ENCODE data around the gene ARHGAP22. TPM values are rescaled to one million over a fixed set of nuclear protein-coding genes. Genes with fewer than 3 reads are reported as not detected.

ARHGAP22 gene
- total and polyA plus RNA-seq, 2 experiments from 2014 or later, result 4.8 to 10.7 TPM

DNA sequence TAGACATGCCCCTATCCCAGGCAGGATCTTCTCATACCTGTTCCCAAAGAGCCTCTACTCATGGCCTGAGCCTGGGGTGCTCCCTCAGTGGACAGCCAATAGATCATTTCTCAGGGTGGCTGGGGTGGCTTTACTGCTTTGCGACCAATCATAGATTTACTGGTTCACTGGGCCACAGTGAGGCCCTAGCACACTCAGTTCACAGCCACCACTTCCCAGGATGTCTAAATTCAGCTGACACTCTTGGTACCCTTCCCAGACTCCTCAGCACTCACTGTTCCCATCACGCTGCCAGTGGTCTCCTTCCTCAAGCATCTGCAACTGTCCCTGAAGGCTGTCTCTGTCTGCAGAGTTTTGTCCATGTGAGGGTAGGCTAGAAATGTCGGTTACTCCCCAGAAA lies 50.6 kb downstream of the ARHGAP22 start:
- no peak overlapping the region for H3K4me2 ChIP-seq
- TF ChIP-seq, protein P1, sequence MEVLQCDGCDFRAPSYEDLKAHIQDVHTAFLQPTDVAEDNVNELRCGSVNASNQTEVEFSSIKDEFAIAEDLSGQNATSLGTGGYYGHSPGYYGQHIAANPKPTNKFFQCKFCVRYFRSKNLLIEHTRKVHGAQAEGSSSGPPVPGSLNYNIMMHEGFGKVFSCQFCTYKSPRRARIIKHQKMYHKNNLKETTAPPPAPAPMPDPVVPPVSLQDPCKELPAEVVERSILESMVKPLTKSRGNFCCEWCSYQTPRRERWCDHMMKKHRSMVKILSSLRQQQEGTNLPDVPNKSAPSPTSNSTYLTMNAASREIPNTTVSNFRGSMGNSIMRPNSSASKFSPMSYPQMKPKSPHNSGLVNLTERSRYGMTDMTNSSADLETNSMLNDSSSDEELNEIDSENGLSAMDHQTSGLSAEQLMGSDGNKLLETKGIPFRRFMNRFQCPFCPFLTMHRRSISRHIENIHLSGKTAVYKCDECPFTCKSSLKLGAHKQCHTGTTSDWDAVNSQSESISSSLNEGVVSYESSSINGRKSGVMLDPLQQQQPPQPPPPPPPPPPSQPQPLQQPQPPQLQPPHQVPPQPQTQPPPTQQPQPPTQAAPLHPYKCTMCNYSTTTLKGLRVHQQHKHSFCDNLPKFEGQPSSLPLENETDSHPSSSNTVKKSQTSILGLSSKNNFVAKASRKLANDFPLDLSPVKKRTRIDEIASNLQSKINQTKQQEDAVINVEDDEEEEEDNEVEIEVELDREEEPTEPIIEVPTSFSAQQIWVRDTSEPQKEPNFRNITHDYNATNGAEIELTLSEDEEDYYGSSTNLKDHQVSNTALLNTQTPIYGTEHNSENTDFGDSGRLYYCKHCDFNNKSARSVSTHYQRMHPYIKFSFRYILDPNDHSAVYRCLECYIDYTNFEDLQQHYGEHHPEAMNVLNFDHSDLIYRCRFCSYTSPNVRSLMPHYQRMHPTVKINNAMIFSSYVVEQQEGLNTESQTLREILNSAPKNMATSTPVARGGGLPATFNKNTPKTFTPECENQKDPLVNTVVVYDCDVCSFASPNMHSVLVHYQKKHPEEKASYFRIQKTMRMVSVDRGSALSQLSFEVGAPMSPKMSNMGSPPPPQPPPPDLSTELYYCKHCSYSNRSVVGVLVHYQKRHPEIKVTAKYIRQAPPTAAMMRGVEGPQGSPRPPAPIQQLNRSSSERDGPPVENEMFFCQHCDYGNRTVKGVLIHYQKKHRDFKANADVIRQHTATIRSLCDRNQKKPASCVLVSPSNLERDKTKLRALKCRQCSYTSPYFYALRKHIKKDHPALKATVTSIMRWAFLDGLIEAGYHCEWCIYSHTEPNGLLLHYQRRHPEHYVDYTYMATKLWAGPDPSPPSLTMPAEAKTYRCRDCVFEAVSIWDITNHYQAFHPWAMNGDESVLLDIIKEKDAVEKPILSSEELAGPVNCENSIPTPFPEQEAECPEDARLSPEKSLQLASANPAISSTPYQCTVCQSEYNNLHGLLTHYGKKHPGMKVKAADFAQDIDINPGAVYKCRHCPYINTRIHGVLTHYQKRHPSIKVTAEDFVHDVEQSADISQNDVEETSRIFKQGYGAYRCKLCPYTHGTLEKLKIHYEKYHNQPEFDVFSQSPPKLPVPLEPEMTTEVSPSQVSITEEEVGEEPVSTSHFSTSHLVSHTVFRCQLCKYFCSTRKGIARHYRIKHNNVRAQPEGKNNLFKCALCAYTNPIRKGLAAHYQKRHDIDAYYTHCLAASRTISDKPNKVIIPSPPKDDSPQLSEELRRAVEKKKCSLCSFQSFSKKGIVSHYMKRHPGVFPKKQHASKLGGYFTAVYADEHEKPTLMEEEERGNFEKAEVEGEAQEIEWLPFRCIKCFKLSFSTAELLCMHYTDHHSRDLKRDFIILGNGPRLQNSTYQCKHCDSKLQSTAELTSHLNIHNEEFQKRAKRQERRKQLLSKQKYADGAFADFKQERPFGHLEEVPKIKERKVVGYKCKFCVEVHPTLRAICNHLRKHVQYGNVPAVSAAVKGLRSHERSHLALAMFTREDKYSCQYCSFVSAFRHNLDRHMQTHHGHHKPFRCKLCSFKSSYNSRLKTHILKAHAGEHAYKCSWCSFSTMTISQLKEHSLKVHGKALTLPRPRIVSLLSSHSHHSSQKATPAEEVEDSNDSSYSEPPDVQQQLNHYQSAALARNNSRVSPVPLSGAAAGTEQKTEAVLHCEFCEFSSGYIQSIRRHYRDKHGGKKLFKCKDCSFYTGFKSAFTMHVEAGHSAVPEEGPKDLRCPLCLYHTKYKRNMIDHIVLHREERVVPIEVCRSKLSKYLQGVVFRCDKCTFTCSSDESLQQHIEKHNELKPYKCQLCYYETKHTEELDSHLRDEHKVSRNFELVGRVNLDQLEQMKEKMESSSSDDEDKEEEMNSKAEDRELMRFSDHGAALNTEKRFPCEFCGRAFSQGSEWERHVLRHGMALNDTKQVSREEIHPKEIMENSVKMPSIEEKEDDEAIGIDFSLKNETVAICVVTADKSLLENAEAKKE (CRISPR knock-in tag; IDR thresholded peaks at IDR 0.05), result no peak
- TF ChIP-seq ZNF114 (CRISPR knock-in tag; IDR thresholded peaks at IDR 0.05) (no peak), ZNF331 (CRISPR knock-in tag; IDR thresholded peaks at IDR 0.05; ENCODE audit: low read depth) (no peak), ETS1 (IDR thresholded peaks at IDR 0.05) (no peak), CTCF (conservative IDR thresholded peaks at IDR 0.05; ENCODE audit: low read depth in 2 of 2) (no peak), JUNB (IDR thresholded peaks at IDR 0.05; ENCODE audit: unreplicated experiment) (no peak), EZH2 (IDR thresholded peaks at IDR 0.05; ENCODE audit: low read depth, unreplicated experiment) (no peak), POLR2AphosphoS5 (IDR thresholded peaks at IDR 0.05; ENCODE audit: low read depth) (no peak), EZH2phosphoT487 (IDR thresholded peaks at IDR 0.05; ENCODE audit: unreplicated experiment) (no peak), REST (IDR thresholded peaks at IDR 0.05; ENCODE audit: unreplicated experiment) (no peak), CREB1 (CRISPR knock-in tag; IDR thresholded peaks at IDR 0.05; ENCODE audit: low read depth) (no peak), NANOG (IDR thresholded peaks at IDR 0.05; ENCODE audit: borderline replicate concordance) (no peak), STAT1 (IDR thresholded peaks at IDR 0.05; ENCODE audit: unreplicated experiment) (no peak)
- H3K27ac ChIP-seq (ENCODE audit: low read depth), result no peak overlapping the region
- ATAC-seq (no peak), DNase-seq (ENCODE audit: low spot score) (no peak)
- H3K79me2 ChIP-seq (replicated peaks; ENCODE audit: insufficient read depth), result no peaks in the 10 kb centered on the region
- peaks cover 4% of the 10 kb centered on the region for H3K9me3 Mint-ChIP-seq
- H3K9me2 ChIP-seq (ENCODE audit: insufficient read depth), result no peaks in the 10 kb centered on the region
- no peaks in the 10 kb centered on the region for H3K27me3 ChIP-seq (ENCODE audit: insufficient read depth)
- no peak overlapping the region for H3K4me3 Mint-ChIP-seq
- no peaks in the 10 kb centered on the region for H3K4me1 ChIP-seq (ENCODE audit: insufficient read depth)
- no peak overlapping the region for H3K27ac Mint-ChIP-seq
- peaks cover 13% of the 10 kb centered on the region; the same call in 2 of the 3 replicates for H3K4me1 Mint-ChIP-seq
- no peaks in the 10 kb centered on the region for H3F3A ChIP-seq (replicated peaks; ENCODE audit: low read depth)
- no peaks in the 10 kb centered on the region for H3K36me3 ChIP-seq (ENCODE audit: insufficient read depth)
- H3K27me3 Mint-ChIP-seq (ENCODE audit: insufficient read depth, low read depth, poor library complexity), result peaks cover 8% of the 10 kb centered on the region
- H4K20me1 ChIP-seq (replicated peaks; ENCODE audit: insufficient read depth), result no peaks in the 10 kb centered on the region
- no peak overlapping the region for H3K4me3 ChIP-seq
- no peaks in the 10 kb centered on the region for H3K36me3 Mint-ChIP-seq (ENCODE audit: low read depth)
- H2AFZ ChIP-seq, result no peak overlapping the region

Data from GM23338 (cell line).